HTERT RPE-1 (cell line): ENCODE results near the gene WDR11.
"Not testable (repeated sequence)": the region's sequence is repeated elsewhere in the genome, so short reads cannot be mapped to it uniquely, and the experiment has no call there.

ENCODE experiments used
- in situ Hi-C: fragments of 300-500 bp; cut with MboI; formaldehyde crosslinking; loops from 4 replicates; pipeline ENCODE4 v1.14.3; 2020; ENCODE audit warnings: low sequenced_read_pairs

Gene WDR11

GRCh38 chr10:120838941-120839340 is 12.2 kb upstream of the WDR11 start:
- in situ Hi-C loops, result no loop called here

DNA sequence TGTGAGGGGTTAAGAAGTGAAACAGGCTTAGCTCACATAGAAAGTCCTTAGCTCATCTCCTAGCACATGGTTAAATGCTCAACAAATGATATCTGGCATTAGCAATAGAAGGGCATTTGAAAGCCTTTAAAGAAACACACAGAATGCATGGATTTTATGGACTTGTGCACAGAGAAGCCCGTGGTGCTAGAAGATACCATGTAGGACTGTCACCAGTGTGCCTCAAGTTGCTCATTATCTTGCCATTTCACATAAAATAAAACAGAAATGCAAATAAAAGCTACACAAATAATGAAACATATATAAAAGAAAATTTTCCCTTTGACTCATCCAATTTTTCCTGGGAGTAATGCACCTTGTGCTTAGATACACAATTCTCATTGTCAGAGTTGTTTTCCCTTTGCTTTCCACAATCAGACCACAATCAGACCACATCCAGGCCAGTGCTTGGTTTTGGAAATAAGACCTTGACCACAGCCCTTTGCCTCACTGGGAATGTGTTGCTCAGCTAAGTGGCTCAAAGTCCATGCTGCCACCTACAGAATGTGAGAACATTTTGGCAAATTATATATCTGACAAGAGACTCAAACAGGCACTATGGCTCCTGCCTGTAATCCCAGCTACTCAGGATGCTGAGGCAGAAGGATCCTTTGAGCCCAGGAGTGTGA is 9.5 kb upstream of the WDR11 start:
- in situ Hi-C loops, result no loop called here

DNA sequence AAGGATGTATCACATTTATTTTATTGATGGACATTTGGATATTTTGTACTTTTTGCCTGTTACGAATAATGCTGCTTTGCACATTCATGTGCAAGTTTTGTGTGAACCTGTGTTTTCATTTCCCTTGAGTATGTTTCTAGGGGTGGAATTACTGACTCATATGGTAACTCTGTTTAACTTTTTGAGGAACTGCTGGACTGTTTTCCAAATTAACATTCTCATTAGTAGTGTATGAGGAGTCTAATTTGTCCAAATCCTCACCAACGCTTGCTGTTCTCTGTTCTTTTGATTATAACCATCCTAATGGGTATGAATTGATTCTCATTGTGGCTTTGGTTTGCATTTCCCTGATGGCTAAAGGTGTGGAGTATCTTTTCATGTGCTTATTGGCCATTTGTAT is 3.2 kb downstream of the WDR11 start:
- in situ Hi-C loops, result no loop called here

- in situ Hi-C loops, result no loop called here
Measured at GRCh38 chr10:120861178-120861855, 10.2 kb downstream of the WDR11 start.

- in situ Hi-C loops, result no loop called here
Measured at GRCh38 chr10:120873741-120874140, 22.6 kb downstream of the WDR11 start.

GRCh38 chr10:120883071-120883470 is 31.9 kb downstream of the WDR11 start:
- in situ Hi-C loops, result no loop called here

DNA sequence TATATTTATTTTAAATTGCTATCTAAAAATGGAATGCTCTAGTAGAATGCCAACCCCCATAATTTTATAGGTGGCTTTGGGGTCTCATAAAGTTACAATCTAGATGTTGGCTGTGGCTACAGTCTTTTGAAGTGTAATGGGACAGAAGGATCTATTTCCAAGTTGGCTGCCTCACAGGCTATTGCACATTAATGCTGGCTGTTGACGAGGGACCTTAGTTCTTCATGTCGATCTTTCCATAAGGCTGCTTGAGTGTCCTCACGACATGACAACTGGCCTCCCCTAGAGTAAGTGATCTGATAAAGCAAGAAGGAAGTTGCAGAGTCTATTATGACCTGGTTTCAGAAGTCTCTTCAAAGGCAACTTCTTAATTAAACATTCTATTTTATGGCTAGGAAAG is 36.3 kb downstream of the WDR11 start:
- in situ Hi-C loops, result no loop called here

GRCh38 chr10:120891365-120891764 is 40.2 kb downstream of the WDR11 start:
- in situ Hi-C loops, result no loop called here

DNA sequence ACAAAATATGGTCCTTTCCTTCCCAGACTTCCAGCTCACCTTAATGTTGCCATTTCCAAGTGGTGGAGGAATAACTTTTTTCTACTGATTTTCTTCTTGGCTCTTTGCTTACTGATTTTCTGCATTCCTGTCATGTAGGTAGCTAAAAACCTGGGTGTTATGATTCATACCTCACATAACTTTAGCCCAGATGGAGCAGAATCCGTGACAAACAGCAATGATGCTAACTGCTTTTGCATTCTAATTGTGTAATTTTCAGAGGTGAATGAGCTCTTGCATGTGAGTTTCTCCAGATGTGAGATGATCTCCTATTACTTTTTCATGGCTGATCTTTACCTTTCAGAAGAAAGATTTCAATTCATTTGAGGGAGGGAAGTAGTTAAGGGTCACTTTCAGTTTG is 43.4 kb downstream of the WDR11 start:
- in situ Hi-C loops, result no loop called here

DNA sequence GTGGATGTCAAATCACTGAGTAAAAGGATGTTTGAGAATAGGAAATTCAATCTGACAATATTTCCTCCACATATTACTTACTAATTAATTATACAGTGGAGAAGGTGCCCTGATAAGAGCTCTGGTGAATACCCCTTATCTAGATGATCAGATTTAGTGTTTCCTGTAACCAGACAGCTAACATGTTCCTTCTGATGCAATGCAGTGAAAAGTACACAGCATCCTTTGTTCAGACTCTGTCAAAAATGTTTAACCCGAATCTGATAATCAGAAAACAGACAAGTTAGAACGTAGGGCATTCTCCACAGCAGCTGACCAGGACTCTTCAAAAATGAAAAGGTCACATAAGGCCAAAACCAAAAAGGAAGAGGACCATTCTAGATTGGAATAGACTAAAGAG is 46.2 kb downstream of the WDR11 start:
- in situ Hi-C loops, result no loop called here

GRCh38 chr10:120905268-120905667 is 54.1 kb downstream of the WDR11 start:
- in situ Hi-C loops, result no loop called here

GRCh38 chr10:120917521-120918250 is 66.5 kb downstream of the WDR11 start:
- in situ Hi-C loops, result no loop called here

- in situ Hi-C loops, result not testable (repeated sequence)
Measured at GRCh38 chr10:120923886-120924285, 72.7 kb downstream of the WDR11 start.

DNA sequence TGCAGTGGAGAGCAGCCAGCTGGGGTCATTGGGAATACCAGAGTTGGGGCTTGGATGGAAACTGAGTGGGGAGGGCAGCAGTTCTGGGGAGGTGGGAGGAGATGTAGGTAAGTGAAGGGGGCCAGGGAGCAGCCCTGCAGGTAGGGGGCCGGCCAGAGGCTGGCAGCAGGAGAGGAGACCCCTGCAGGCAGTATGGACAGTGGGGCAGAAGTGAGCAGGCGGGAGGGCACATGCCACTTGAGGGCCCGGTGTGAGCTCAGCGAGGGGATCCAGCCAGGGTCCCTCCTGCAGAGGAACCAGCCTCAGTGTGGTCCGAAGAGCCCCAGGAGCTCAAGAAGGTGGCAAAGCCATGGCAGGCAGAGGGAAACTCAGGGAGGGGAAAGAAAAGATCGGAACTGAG is 75.4 kb downstream of the WDR11 start:
- in situ Hi-C loops, result no loop called here

- in situ Hi-C loops, result no loop called here
Measured at GRCh38 chr10:120927352-120927751, 76.2 kb downstream of the WDR11 start.

DNA sequence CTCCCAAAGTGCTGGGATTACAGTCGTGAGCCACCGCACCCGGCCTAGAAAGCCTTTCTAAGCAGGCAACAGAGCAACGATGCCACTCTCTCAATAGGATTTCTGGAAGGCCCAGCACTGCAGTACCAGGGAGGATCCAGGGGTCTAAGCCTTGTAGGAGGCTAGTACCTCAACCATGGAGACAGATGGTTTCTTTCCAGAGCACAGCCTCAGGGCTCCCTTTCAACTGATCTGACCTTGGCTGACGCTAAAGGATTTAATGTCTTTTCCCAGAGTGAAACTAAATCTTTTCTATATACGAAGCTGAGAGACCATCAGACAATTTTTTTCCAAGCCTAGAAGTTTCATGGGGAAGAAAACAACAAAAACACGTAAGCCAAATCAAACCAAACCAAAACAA is 78.0 kb downstream of the WDR11 start:
- in situ Hi-C loops, result no loop called here

- in situ Hi-C loops, result no loop called here
Measured at GRCh38 chr10:120931423-120931822, 80.3 kb downstream of the WDR11 start.

DNA sequence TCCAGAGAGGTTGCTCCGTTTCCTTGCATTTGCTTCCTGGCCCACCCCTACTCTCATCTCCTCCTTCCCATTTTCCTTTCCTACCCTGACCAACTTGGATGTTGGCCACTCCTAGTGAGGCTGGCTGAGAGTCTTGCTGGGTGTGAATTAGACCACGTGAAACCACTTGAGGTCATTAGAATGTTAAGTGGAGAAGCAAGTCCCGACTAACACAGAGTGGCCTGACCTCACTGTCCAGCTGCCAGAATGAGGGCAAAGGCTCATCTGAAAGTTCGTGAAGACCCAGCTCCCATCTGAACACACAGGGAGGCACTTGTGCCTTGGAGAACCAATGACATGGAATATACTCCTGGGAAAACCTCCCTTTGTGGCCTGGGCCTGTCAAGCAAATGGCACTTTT is 80.8 kb downstream of the WDR11 start:
- in situ Hi-C loops, result no loop called here

GRCh38 chr10:120938822-120939221 is 87.7 kb downstream of the WDR11 start:
- in situ Hi-C loops, result no loop called here

GRCh38 chr10:120940299-120940900 is 89.2 kb downstream of the WDR11 start:
- in situ Hi-C loops, result no loop called here

- in situ Hi-C loops, result no loop called here
Measured at GRCh38 chr10:120941501-120941900, 90.3 kb downstream of the WDR11 start.
